HG03039 (cell line): ENCODE data around the gene RASGRF2.

ENCODE experiments used
- ATAC-seq: cut with Tn5 transposase; IDR thresholded peaks from one replicate; pipeline ENCODE4 v1.9.1; 2021; ENCODE audit warnings: mild to moderate bottlenecking, moderate library complexity; ENCODE audit not compliant: unreplicated experiment

RASGRF2 gene

GRCh38 chr5:80953587-80953986 is 6.6 kb upstream of the RASGRF2 start:
- ATAC-seq = no peak

DNA sequence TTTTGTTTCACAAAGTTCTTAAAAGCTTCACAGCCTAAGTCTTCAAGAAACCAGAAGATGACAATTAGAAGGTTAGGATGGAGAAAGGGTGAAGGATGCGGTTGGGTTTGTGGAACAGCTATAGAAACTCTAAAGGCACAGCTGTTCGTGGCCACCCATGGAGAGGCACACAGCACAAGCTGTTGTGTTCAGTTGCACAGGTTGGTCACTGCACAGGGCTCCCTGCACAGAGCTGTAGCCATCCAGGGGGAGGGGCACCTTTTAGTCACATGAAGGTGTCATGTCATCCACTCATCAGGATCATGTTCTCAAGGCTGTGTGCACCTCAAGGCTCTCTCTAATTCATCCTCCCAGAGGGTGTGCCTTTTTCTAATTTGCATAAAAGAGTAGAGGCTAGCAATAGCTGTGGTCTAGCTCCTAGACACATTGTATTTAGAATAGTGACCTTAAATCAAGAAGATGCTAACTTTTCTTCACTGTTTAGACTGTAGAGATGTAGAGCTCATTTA is 5.0 kb upstream of the RASGRF2 start:
- no peak for ATAC-seq

GRCh38 chr5:80956272-80956671 is 3.9 kb upstream of the RASGRF2 start:
- no peak for ATAC-seq

DNA sequence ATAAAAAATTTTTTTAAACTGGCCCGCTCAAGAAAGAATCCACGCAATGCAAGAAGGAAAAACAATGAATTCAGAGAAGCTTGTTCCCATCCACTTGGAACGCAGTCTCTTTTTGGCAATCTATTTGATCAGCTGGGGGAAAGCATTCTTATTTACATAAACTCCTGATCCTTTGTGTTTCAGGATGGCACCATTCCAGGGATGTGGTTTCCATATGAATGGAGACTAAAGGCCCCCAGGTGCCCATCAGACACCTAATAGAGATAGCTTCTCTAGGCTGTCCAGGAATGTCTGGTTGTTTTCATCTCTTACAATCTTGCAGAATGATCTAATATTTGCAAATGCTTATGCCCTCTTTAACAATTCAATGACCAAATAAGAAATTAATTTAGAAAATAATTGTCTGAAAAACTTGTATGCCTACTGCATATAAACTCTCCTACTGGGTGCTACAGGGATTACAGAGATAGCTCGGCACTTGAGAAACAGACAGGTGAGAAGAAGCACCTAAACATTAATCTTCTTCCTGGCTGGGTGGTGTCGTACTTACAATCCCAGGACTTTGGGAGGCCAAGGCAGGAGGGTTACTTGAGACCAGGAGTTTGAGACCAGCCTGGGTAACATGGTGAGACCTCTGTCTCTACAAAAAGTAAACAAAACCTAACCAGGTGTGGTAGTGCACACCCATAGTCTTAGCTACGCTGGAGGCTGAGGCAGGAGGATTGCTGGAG is 3.0 kb upstream of the RASGRF2 start:
- no peak for ATAC-seq

DNA sequence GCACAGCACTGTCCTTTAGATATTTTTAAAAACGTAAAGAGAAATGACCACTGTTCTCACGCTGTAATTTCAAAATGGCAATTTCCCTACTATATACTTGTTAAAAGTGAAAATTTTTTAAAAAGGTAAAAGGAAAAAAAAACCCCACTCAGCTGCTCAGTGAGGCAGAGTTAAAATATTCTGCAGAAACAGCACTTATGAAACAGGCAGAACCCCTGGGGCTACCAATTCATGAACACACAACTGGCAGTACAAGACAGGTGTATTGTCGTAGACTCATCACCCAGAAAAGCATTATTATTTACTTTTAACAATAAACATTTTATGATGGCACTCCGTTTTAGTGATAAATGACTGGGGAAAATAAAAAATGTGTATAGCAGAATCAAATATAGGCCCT is 1.5 kb upstream of the RASGRF2 start:
- ATAC-seq = no peak

DNA sequence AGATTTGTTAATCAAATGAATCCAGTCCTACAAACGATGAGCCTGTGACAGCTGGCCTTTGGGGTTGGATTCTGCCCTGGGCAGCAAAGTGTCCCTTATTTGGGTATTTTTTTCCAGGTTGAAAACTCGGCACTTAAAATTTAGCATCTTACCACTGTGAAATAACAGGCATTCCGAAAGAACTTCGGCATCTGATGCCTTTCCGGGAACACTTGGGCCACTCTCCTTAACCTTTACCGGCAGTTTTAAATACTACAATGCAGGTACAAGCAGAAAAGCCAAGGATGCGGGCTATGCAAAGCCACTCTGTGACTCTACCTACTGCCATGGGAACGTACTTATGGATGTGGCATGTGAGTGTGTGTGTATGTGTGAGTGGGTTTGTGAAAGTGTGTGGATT is 1.0 kb upstream of the RASGRF2 start:
- no peak for ATAC-seq

- ATAC-seq = no peak
Observed at GRCh38 chr5:80960531-80961375, 590 bp downstream of the RASGRF2 start.

GRCh38 chr5:80961376-80962281 is 1.5 kb downstream of the RASGRF2 start:
- no peak for ATAC-seq

DNA sequence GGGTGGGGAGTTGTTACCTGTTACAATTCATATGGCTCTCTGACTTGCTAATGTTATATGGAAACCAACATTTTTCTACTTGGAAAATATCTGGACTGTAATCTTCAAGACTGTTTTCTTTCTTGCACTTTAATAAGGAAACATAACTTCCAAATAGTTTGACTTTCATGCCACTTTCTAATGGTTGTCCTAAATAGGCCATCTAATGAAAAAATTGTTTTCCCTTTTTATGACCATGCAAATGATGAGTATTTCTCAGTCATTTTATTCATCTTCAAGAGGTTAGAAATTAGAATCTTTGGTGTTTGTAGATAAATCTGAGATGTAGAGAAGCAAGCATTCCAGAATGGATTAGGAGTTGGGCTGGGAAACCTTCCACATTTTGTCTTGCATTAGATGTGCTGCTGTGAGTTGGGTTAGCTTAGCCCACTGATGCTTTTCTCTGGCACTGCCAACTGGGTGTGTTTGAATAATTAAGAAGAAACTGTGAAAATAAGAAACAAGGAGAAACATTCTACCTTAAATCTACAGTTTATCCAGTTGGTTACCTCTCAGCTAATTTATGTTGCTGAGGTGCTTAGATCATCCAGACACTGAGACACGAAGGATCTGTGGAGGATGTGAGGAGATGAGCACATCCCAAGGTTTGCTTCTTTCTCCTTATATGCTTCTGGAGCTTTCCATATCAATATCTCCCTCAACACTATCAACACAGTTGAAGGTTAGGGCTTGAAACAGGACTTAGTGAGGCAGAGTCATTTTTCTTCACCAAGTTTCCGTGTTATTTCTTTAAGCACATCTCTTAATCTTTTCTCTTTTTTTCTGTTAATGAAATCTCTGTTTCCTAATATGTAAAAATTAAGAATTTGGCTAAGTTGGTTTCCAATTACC is 2.7 kb downstream of the RASGRF2 start:
- no peak for ATAC-seq

DNA sequence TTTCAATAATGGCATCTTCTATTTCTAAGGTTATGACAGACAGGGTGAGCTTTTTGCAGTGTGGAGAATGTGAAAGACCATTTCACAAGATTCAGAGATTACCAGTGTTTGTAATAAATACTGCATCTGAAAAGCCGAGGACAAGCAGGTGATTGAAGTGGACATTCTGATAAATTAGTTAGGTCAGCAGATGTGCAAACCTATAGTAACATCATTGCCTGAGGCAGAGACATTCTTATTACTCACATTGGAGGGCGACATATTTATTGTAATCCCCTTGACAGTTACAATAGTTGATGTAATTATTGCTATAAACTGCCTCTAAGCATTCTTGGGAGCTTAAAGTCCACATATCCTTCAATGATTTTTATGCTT is 3.3 kb downstream of the RASGRF2 start:
- no peak for ATAC-seq

DNA sequence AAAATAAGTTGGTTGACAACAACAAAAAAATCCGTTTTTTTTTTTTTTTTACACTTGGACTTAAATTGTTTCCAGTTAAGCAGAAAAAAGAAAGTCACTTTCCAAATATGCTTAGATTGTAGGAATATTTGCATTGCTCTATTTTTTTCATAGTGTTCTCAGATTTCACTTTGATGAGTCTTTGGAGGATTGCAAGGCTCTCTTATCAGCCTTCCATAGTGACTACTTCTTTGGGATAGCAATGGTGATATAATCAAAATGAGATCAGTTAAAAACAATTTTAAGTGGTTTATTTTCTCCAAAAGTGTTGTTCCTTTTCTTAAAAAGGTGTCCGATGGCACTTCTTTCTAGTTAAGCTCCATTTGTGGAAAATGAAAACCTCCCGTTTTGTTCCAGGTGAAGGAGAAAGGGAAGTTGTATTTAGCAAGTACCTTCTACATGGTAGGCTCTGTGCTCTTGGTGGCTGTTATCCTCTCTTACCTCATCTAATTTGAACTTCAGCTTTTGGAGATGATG is 3.9 kb downstream of the RASGRF2 start:
- ATAC-seq = no peak

DNA sequence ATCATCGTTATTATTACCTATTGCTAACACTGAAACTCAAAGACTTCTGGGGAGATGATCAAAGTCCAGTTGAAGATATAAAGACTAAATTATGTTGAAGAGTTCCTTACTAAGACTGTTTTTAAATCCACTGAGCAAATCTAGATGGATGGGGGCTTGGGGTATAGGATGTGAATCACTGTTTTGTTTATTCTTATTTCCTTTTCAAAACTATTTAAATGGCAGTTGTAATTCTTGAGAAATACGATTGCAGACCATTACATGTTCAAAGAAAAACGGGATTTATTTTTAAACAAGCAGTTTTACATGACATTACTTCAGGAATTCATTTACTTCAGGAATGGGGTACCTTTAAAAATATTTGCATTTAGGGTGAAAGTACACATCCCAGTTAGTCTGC is 4.3 kb downstream of the RASGRF2 start:
- no peak for ATAC-seq

GRCh38 chr5:80964919-80965318 is 4.8 kb downstream of the RASGRF2 start:
- ATAC-seq = no peak

DNA sequence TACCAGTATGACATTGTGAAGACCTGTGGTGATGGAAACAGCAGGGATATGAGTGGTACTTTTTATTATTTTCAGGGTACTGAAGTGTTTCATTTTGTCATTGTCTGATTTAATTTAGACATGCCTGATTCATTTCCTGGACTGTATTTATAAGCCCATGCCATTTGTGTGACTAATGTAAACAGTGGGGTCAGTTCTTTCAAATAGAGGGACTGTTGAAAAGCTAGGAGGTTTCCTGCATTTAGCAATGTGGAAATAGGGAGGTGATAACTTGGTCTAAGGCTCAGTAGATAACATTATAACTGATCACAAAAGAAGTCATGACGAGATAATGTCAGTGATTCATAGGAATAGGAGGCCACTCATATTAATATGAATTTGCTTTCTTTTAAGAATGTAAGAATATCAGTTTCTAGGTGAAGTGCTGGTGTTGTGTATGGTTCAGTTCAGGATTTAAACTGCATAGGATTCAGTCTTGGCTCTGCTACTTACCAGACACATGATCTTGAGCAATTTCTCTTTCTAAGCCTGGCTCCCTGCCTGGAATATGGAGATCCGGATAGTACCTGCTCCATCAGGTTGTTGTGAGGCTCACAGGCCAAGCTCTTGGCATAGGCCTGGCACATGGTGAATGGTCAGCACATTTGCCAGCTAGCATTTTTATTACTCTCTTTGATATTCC is 7.5 kb downstream of the RASGRF2 start:
- no peak for ATAC-seq

GRCh38 chr5:80973027-80973426 is 12.9 kb downstream of the RASGRF2 start:
- ATAC-seq = no peak

GRCh38 chr5:80975065-80975464 is 14.9 kb downstream of the RASGRF2 start:
- ATAC-seq = no peak

DNA sequence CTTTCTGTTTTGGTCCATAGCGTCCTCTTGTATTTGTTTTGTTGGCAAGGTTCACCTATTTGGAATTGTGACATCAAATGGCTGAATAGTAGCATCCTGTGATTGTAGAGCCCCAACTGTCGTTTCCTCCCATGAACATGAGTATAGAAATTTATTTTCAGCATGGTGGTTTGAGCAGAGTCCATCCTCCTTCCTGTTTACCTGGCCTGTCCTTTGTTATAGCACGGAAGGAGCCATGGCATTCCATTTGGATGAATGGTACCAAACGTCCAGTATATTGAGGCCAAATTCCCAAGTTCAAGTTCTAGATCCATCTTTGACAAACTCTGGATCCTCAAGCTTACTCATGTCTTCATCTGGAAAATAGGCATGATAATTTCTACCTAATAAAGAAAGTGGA is 16.8 kb downstream of the RASGRF2 start:
- ATAC-seq = no peak

DNA sequence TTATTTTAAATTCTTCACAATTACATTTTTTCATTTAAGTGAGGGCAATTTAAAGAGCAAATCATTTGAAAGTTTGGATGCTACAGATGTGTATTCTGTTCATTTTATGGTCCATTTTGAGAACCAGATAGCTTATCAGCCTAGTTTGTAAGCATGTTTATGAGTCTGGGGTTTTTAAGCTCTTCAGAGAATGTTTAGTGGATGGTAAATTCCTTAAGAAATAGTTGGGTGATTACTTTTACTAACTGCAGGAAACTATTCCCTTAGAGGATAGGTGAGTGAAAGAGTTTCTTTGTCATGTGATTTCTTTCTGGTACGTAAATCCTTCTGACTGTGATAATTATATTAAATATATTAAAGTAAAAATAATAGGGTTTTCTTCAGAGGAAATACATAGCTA is 17.6 kb downstream of the RASGRF2 start:
- ATAC-seq = no peak

DNA sequence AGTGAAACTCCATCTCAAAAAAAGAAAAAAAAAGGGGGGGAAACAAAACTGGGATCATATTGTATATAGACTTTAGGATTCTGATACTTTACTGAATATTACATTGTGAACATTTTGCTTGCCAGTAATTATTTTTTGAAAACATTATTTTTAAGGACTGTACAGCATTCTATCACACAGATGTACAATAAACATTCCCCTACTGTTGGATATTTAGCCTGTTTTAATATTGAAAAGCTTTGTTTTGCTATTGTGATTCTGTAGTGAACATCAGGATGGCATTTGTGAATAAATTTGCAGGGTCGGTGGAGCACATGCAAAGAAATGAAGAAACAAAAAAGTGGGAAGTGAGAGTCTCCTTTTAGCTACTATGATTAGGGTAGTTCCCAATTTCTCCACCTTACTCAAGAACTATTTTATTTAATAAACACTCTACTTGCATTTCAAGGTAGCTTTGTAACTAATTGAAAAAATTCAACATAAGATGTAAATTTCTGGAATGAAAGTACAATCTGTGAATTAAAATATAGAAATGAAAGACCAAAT is 18.7 kb downstream of the RASGRF2 start:
- ATAC-seq = no peak
